ENCODE data around the gene DCAF4L1. TPM values are rescaled to one million over a fixed set of nuclear protein-coding genes. Genes with fewer than 3 reads are reported as not detected.

Gene DCAF4L1, protein sequence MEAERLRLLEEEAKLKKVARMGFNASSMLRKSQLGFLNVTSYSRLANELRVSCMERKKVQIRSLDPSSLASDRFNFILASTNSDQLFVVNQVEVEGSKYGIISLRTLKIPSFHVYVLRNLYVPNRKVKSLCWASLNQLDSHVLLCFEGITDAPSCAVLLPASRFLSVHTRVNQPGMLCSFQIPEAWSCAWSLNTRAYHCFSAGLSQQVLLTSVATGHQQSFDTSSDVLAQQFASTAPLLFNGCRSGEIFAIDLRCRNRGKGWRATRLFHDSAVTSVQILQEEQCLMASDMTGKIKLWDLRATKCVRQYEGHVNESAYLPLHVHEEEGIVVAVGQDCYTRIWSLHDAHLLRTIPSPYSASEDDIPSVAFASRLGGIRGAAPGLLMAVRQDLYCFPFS
- 0.23 TPM for total RNA-seq

DNA sequence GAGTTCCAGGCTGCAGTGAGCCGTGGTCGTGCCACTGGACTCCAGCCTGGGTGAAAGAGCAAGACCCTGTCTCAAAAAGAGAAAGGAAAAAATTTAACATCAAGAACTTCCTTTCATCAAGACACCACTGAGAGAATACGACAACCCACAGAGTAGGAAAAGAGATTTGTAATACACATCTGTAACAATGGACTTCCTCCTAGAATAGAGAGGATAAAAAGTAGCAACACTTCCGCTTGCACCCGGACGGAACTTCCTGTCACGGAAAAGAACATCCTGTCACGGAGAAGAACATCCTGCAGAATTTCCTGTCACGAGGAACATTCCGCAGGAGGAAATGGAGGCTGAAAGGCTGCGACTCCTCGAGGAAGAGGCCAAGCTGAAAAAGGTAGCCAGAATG, at the start of gene DCAF4L1:
TSS of gene DCAF4L1 (plus strand) at position 301 of the 400 bp plus-strand sequence. CDS start at position 338, 37 bp downstream.

DNA sequence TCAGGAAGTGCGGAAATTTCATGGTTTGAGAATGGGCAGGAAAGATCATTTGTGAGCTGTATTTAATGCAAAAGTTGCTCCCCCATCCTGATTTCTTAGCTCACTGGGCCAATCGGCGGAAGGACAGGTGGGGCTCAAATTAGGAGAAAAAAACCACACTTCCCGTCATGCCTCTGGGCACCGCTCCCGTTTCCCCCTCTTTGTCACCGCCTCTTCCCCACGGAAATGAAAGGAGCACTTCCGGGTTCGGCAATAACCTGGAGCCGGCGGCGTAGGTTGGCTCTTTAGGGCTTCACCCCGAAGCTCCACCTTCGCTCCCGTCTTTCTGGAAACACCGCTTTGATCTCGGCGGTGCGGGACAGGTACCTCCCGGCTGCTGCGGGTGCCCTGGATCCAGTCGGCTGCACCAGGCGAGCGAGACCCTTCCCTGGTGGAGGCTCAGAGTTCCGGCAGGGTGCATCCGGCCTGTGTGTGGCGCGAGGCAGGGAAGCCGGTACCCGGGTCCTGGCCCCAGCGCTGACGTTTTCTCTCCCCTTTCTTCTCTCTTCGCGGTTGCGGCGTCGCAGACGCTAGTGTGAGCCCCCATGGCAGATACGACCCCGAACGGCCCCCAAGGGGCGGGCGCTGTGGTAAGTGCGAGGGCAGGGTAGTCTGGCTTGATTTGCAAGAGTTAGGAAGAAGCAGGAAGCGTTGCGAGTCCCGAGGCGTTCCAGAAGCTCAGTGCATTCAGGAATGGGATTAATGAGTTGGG, 46.5 kb upstream of the DCAF4L1 start, which contains the start of gene TMEM33:
TSS of gene TMEM33 (plus strand) at position 529 of the 751 bp plus-strand sequence. CDS start at position 585, 56 bp downstream.

DNA sequence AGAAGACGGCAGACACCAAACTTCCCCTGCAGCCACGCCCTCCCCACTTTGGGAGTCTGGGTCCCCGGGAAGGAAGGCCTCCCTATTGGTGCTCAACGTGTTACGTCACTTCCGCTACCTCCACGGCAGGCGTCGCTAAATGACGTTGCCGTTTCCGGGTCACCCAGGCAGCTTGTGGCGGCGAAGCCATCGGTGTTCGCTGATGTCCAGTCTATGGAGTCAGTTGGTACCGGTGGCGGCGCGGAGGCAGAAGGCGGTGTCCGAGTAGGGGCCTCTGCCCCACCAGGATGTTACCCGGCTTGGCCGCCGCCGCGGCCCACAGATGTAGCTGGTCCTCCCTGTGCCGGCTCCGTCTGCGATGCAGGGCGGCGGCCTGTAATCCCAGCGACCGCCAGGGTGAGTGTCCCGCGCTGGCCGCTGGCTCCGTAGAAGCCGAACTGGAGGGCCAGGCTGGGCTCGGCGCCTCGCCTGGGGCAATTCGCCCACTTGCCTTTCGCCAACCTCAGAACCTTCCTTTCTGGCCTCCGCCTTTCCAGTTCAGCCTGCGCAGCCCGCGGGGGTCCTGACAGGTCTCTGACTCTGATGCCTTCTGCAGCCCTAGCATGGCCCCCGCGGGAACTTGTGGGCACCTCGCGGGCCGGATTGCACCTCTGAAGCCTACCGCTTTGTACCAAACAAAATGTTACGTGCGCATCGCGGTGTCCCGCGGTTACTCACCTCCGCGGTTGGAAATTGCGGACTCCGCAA, 9.0 kb downstream of the DCAF4L1 start, which contains the start of gene SLC30A9:
TSS of gene SLC30A9 (plus strand) at position 166 of the 747 bp plus-strand sequence. CDS start at position 288, 122 bp downstream.

Other genes starting within 250 kb of the DCAF4L1 start
- gene PHOX2B, start 233.0 kb upstream of the DCAF4L1 start, total RNA-seq = not detected
- 64.6 TPM for gene TMEM33, start 46.3 kb upstream of the DCAF4L1 start, total RNA-seq
- gene SLC30A9, start 8.8 kb downstream of the DCAF4L1 start, total RNA-seq = 89.5 TPM
- 12.9 TPM for gene BEND4, start 170.9 kb downstream of the DCAF4L1 start, total RNA-seq

Data from diencephalon (tissue), 1 donor.